Right lobe of liver (tissue), 6 donors: ENCODE results near the gene DIS3L2. TPM values are rescaled to one million over a fixed set of nuclear protein-coding genes. Genes with fewer than 3 reads are reported as not detected.

Experiments
- ATAC-seq, 4 donors: fragments of 200-7000 bp; cut with Tn5 transposase; one replicate each; pipeline ENCODE4 v1.9.1; 2020; ENCODE audit warnings: mild to moderate bottlenecking in 4 of 4, moderate library complexity in 4 of 4
- DNase-seq, 3 donors: peaks; one replicate each; pipeline ENCODE4 v3.0.0-alpha.2; 2020
- H3K27ac ChIP-seq, 3 donors: fragments of 200-600 bp; one replicate each; pipeline ENCODE4 v1.8.0; 2022
- H3K27me3 ChIP-seq, 2 donors: fragments of 200-600 bp; one replicate each; pipeline ENCODE4 v1.8.0; 2022
- H3K36me3 ChIP-seq, 4 donors: fragments of 200-600 bp; sonication (generic) in 1 of 4; one replicate each; pipeline versions ENCODE4 v1.5.1 to v1.8.0; 2017 to 2022; ENCODE audit warnings: control low read depth in 1 of 4
- H3K4me1 ChIP-seq, 4 donors: fragments of 200-600 bp; sonication (generic) in 1 of 4; one replicate each; pipeline versions ENCODE4 v1.5.1 to v1.8.0; 2017 to 2022; ENCODE audit warnings: control low read depth in 1 of 4
- H3K4me3 ChIP-seq, 3 donors: fragments of 200-600 bp; one replicate each; pipeline ENCODE4 v1.8.0; 2022
- H3K9me3 ChIP-seq, 4 donors: fragments of 200-600 bp; sonication (generic) in 1 of 4; one replicate each; pipeline versions ENCODE4 v1.5.1 to v1.8.0; 2017 to 2022; ENCODE audit warnings: control low read depth in 1 of 4
- POLR2A ChIP-seq: fragments of 450-650 bp; IDR thresholded peaks from one replicate; pipeline ENCODE4 v1.6.1; 2017; ENCODE audit warnings: antibody characterized with exemption, mild to moderate bottlenecking
- WGBS: methylation state at CpG from one replicate; pipeline ENCODE4 v1.1.6; 2018; ENCODE audit warnings: low coverage, low lambda C conversion rate; ENCODE audit not compliant: insufficient coverage; ENCODE audit errors: missing lambda C conversion rate; 5-methylcytosine and 5-hydroxymethylcytosine counted together
- intact Hi-C, 2 donors: fragments of 100-400 bp; cut with DNase I; formaldehyde crosslinking; loops; one replicate each; pipeline versions ENCODE4 v1.11.2 to v1.14.1; 2022
- total RNA-seq, 6 experiments: library from RNA; depleted of rRNA in 2 of 6; stranded (reverse); fragments of >200 nt in 2 of 6; fragmentation: NEBNext Ultra II Directional in 3 of 6; extraction: Animal tissue kit (Norgen Biotek cat#: 25700) in 3 of 6; gene quantifications; one replicate each; pipeline versions ENCODE4 v1.1.0 to v1.2.4, GENCODE V29; 2016 to 2023
- TF ChIP-seq, protein P1 (sequence below), 4 donors: fragments of 200-600 bp in 3 of 4; fragments of 450-650 bp in 1 of 4; IDR thresholded peaks; one replicate each; pipeline versions ENCODE4 v1.5.1 to v1.8.0; 2016 to 2022; ENCODE audit warnings: antibody characterized with exemption in 4 of 4, mild to moderate bottlenecking in 2 of 4
- donor health status: DM: no; HTN: yes; CAD: no.
- donor health status: DM: no; HTN: no; CAD: no.
- donor health status: DM: no; HTN: no; CAD: no.
- donor health status: DM: no; HTN: yes; CAD: no.
- donor health status: DM: no; HTN: yes; CAD: no.

The DIS3L2 gene
- total RNA-seq, 6 experiments from 2014 or later, result 8.1 to 22.3 (median 16.7) TPM

DNA sequence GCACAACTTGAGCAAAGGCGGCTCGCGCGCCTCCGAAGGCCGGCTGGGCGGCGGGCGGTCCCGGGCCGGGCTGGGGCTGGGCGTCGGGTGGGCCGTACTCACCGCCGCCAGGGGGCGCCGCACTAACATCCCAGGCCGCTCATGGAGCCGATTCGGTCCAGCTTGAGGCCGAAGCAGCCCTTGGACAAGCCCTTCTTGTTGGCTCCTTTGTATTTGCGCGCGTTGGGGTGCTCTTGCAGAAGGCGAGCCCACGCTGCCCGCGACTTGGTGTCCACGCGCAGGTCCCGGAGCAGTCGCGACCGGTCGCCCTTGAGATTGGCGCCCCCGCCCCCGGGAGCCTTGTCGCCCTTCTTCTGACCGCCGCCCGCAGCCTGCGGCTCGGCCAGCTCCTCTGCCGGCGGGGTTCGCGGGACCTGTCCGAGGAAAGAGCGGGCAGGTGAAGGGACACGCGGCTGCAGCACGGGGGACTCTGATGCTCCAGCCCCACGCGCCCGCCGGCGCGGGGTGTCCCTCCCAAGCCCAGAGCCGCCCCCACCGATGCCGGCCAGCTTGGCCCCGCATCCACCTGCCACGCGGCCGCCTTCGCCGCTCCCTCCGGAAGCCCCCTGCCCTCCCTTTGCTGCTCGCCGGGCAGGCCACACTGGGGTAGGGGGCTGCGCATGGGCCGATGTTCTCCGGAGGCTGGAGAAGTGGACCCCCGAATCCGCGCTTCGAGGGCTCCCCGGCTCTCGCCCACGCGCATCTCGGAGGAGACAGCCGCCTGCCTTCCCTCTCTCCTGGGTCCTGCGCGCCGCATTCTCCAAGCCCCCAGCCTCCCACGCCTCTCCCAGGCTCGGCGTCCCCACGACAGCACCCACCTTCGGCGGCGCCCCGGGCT is 36.0 kb upstream of the DIS3L2 start:
- Histone ChIP-seq H3K27ac (no peak overlapping the region), H3K4me1 (peaks cover 0 to 20% (median 10%) of the 10 kb centered on the region in 4 donors), H3K9me3 (no peaks in the 10 kb centered on the region), H3K27me3 (peaks cover 3 to 6% of the 10 kb centered on the region in 2 donors), H3K4me3 (peak overlapping the region; percentile 25 to 48 (median 26)), H3K36me3 (no peaks in the 10 kb centered on the region)
- intact Hi-C loops, result loop anchor here in 1 of 2 donors (10.0 kb wide), 2 partner anchors 209 to 399 kb away; no protein-coding TSS in a partner anchor
- ATAC-seq (peak; percentile 92 to 95 (median 94)), DNase-seq (peak; percentile 85 to 86 (median 85))
- WGBS, result 0% methylated on average over 26 of the region's 96 CpGs
- TF ChIP-seq POLR2A, result no peak
- TF ChIP-seq, protein P1, sequence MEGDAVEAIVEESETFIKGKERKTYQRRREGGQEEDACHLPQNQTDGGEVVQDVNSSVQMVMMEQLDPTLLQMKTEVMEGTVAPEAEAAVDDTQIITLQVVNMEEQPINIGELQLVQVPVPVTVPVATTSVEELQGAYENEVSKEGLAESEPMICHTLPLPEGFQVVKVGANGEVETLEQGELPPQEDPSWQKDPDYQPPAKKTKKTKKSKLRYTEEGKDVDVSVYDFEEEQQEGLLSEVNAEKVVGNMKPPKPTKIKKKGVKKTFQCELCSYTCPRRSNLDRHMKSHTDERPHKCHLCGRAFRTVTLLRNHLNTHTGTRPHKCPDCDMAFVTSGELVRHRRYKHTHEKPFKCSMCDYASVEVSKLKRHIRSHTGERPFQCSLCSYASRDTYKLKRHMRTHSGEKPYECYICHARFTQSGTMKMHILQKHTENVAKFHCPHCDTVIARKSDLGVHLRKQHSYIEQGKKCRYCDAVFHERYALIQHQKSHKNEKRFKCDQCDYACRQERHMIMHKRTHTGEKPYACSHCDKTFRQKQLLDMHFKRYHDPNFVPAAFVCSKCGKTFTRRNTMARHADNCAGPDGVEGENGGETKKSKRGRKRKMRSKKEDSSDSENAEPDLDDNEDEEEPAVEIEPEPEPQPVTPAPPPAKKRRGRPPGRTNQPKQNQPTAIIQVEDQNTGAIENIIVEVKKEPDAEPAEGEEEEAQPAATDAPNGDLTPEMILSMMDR (IDR thresholded peaks at IDR 0.05), result peak; percentile 86 to 97 (median 92)

DNA sequence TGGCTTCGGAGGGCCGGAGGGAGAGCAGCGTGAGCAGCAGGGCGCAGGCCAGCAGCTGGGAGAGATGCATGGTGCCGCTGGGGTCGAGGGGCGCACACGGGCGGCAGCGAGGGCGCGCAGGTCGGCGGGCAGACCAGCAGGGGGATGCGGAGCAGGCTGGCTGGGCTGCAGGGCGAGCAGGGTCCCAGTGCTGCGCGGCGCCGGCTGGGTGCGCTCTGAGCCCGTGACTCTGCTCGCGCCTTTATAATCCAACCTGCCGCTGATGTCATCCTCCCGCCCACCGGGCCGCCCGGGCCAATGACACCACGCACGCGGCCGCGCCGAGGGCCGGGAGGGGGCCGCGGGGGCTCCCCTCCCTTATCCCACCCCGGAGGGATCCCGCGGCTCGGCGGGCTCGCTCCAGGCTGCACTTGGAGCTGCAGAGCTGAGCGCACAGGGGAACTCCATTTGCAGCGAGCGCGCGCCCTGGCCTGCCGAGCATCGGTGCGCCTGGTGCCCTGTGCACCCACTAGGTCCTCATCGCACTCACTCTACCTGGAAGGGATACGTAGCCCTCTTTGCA is 35.3 kb upstream of the DIS3L2 start, which contains the start of gene NPPC:
NPPC (minus strand) TSS at position 217 of the 562 bp plus-strand sequence; CDS start at position 70, 147 bp downstream.
- Histone ChIP-seq H3K4me1 (peaks cover 0 to 20% (median 10%) of the 10 kb centered on the region in 4 donors), H3K4me3 (peak within 1 kb of the TSS; percentile 25 to 48 (median 26)), H3K27me3 (peaks cover 3 to 6% of the 10 kb centered on the region in 2 donors), H3K36me3 (no peaks in the 10 kb centered on the region), H3K9me3 (no peaks in the 10 kb centered on the region), H3K27ac (no peak within 1 kb of the TSS)
- 7% methylated on average over 3 of the region's 54 CpGs for WGBS
- intact Hi-C loops, result loop anchor here in 1 of 2 donors (10.0 kb wide), 2 partner anchors 209 to 399 kb away; no protein-coding TSS in a partner anchor
- ATAC-seq (peak; percentile 15 to 73 (median 56)), DNase-seq (peak in 2 of 3 donors; percentile 45 to 53)
- TF ChIP-seq, protein P1 (IDR thresholded peaks at IDR 0.05), result peak in 3 of 4 donors; percentile 4 to 31 (median 7)
- no peak for TF ChIP-seq POLR2A

DNA sequence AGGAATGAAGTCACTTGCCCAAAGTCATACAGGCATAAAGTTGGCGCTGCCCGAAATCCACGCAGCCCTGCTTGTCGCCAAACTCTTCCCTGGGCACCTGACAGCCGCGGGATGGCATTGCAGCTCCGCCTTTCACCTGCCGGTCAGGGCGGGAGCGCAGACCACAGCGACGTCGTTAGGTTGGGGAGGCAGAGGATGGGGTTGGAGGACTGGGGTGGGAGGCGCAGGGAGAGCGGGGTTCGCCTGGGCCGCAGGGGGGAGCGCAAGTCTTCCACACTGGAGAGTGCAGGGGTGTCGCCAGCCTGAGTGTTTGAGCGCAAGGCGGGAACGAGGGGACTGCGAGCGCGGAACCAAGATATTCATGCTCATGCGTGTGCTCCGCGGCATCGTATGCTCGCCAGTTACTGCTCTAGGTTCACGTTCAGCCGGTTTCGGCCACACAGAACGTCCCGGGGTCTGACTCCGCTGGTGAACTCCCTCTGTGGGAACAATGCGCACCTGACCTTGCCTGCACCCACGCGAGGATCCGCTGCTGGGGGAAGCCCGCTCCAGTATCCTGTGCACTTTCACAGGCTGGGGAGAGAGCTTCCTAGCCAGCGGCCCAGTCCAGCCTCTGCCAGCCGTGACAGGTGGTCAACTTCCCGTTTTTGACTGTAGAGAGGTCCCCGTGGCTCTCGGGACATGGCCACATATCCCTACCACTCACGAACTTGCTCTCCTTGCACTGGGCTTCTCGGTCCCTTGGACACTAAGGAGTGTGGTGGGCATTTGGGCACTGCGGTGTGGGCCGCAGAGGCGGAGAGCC is 34.5 kb upstream of the DIS3L2 start:
- Histone ChIP-seq H3K27ac (no peak overlapping the region), H3K9me3 (no peaks in the 10 kb centered on the region), H3K27me3 (peaks cover 3 to 6% of the 10 kb centered on the region in 2 donors), H3K4me1 (peaks cover 0 to 20% (median 10%) of the 10 kb centered on the region in 4 donors), H3K4me3 (peak overlapping the region in 2 of 3 donors; percentile 25 to 48), H3K36me3 (no peaks in the 10 kb centered on the region)
- intact Hi-C loops, result loop anchor here in 1 of 2 donors (10.0 kb wide), 2 partner anchors 208 to 398 kb away; no protein-coding TSS in a partner anchor
- DNase-seq (peak in 2 of 3 donors; percentile 45 to 54), ATAC-seq (peak; percentile 3 to 54 (median 29))
- WGBS, result 0% methylated on average over 9 of the region's 51 CpGs
- TF ChIP-seq, protein P1 (IDR thresholded peaks at IDR 0.05), result peak in 1 of 4 donors; percentile 6
- no peak for TF ChIP-seq POLR2A

- TF ChIP-seq POLR2A, result no peak
- TF ChIP-seq, protein P1 (IDR thresholded peaks at IDR 0.05), result no peak
- Histone ChIP-seq H3K36me3 (no peaks in the 10 kb centered on the region), H3K27ac (no peak overlapping the region), H3K4me1 (peaks cover 0 to 20% (median 10%) of the 10 kb centered on the region in 4 donors), H3K9me3 (no peaks in the 10 kb centered on the region), H3K27me3 (peaks cover 3 to 6% of the 10 kb centered on the region in 2 donors), H3K4me3 (no peak overlapping the region)
- ATAC-seq (no peak), DNase-seq (peak in 1 of 3 donors; percentile 18)
- intact Hi-C loops, result loop anchor here in 1 of 2 donors (10.0 kb wide), 2 partner anchors 207 to 397 kb away; no protein-coding TSS in a partner anchor
- WGBS, result 10% methylated on average over 2 of the region's 10 CpGs
These were observed 34.0 kb upstream of the DIS3L2 start for GRCh38 chr2:231927566-231927890.
